GM18867 (cell line): ENCODE results near the gene AK2.
"Not testable (repeated sequence)": the region's sequence is repeated elsewhere in the genome, so short reads cannot be mapped to it uniquely, and the experiment has no call there.

Experiments
- ATAC-seq: cut with Tn5 transposase; IDR thresholded peaks from one replicate; pipeline ENCODE4 v1.9.1; 2021; ENCODE audit warnings: mild to moderate bottlenecking, moderate library complexity; ENCODE audit not compliant: unreplicated experiment

AK2 gene

GRCh38 chr1:32977546-32978087 is 59.1 kb downstream of the AK2 start:
- no peak for ATAC-seq

GRCh38 chr1:32975055-32975454 is 61.6 kb downstream of the AK2 start:
- not testable (repeated sequence) for ATAC-seq

- ATAC-seq = not testable (repeated sequence)
These were observed 63.2 kb downstream of the AK2 start for GRCh38 chr1:32973458-32973857.

- no peak for ATAC-seq
These were observed 63.8 kb downstream of the AK2 start for GRCh38 chr1:32972814-32973428.

- no peak for ATAC-seq
These were observed 65.1 kb downstream of the AK2 start for GRCh38 chr1:32971576-32971975.

- no peak for ATAC-seq
These were observed 65.5 kb downstream of the AK2 start for GRCh38 chr1:32971156-32971555.

GRCh38 chr1:32969566-32969965 is 67.1 kb downstream of the AK2 start:
- no peak for ATAC-seq

- ATAC-seq = no peak
These were observed 68.7 kb downstream of the AK2 start for GRCh38 chr1:32967888-32968568.

GRCh38 chr1:32966900-32967299 is 69.8 kb downstream of the AK2 start:
- ATAC-seq = no peak

- ATAC-seq = no peak
These were observed 71.4 kb downstream of the AK2 start for GRCh38 chr1:32965251-32965747.

GRCh38 chr1:32964461-32965250 is 72.0 kb downstream of the AK2 start, which contains the start of gene RNF19B:
Gene RNF19B (minus strand): TSS chr1:32964809. CDS start chr1:32964685, 124 bp downstream.
- ATAC-seq = peak; percentile 83

GRCh38 chr1:32963746-32964460 is 72.8 kb downstream of the AK2 start:
- peak; percentile 31 for ATAC-seq

- ATAC-seq = no peak
These were observed 74.3 kb downstream of the AK2 start for GRCh38 chr1:32962248-32962896.

GRCh38 chr1:32960819-32961355 is 75.8 kb downstream of the AK2 start:
- ATAC-seq = no peak

- no peak for ATAC-seq
These were observed 76.3 kb downstream of the AK2 start for GRCh38 chr1:32960342-32960741.

GRCh38 chr1:32958827-32959226 is 77.9 kb downstream of the AK2 start:
- ATAC-seq = no peak
